Lower leg skin (tissue), 3 donors: ENCODE measurements around the gene KDM4B.

Experiments used
- CTCF ChIP-seq, 3 donors: fragments of 450-650 bp; IDR thresholded peaks; one replicate each; pipeline ENCODE4 v1.5.1; 2016; ENCODE audit warnings: antibody characterized with exemption in 3 of 3, mild to moderate bottlenecking in 3 of 3, moderate library complexity in 2 of 3
- POLR2A ChIP-seq, 2 donors: fragments of 450-650 bp; IDR thresholded peaks; one replicate each; pipeline ENCODE4 v1.6.1; 2016 to 2017; ENCODE audit warnings: antibody characterized with exemption in 2 of 2, mild to moderate bottlenecking in 1 of 2, moderate library complexity in 1 of 2

- TF ChIP-seq CTCF (IDR thresholded peaks at IDR 0.05) = no peak
- TF ChIP-seq POLR2A (IDR thresholded peaks at IDR 0.05) = no peak
Observed at GRCh38 chr19:5074407-5074806, 105.5 kb downstream of the KDM4B start.
